ENCODE results near the gene CDH4. TPM values are rescaled to one million over a fixed set of nuclear protein-coding genes. Genes with fewer than 3 reads are reported as not detected.

CDH4 gene
- total and polyA plus RNA-seq, 10 donors: 0.30 to 20.1 (median 7.7) TPM

- Histone ChIP-seq H3K27ac (no peak overlapping the region), H3K4me3 (no peak overlapping the region), H3K9me3 (peaks cover 0 to 11% (median 0%) of the 10 kb centered on the region in 8 donors), H3K27me3 (replicated peaks in 1 of 7) (peaks cover 0 to 2% (median 0%) of the 10 kb centered on the region in 7 donors), H3K36me3 (no peaks in the 10 kb centered on the region), H3K4me1 (no peaks in the 10 kb centered on the region)
- DNase-seq: no peak
- intact Hi-C loops (cut with DNase I; ENCODE audit: low total_unique reads): no loop called here
- WGBS, 5 donors: 73 to 87% (median 80%) methylated on average over 7 to 8 of the region's 8 CpGs
- TF ChIP-seq CTCF (IDR thresholded peaks at IDR 0.05 in 8 of 11, conservative IDR thresholded peaks at IDR 0.05 in 3 of 11): no peak
- no peak for TF ChIP-seq POLR2AphosphoS5 (IDR thresholded peaks at IDR 0.05)
- no peak for TF ChIP-seq POLR2A (IDR thresholded peaks at IDR 0.05)
Observed at GRCh38 chr20:61871913-61872312, 619.9 kb downstream of the CDH4 start.

- no peak for TF ChIP-seq POLR2A (IDR thresholded peaks at IDR 0.05)
- no peak for TF ChIP-seq CTCF (IDR thresholded peaks at IDR 0.05 in 8 of 11, conservative IDR thresholded peaks at IDR 0.05 in 3 of 11)
- TF ChIP-seq POLR2AphosphoS5 (IDR thresholded peaks at IDR 0.05): no peak
- Histone ChIP-seq H3K4me3 (no peak overlapping the region), H3K36me3 (no peaks in the 10 kb centered on the region), H3K27ac (no peak overlapping the region), H3K9me3 (peaks cover 0 to 11% (median 0%) of the 10 kb centered on the region in 8 donors), H3K27me3 (replicated peaks in 1 of 7) (peaks cover 0 to 2% (median 0%) of the 10 kb centered on the region in 7 donors), H3K4me1 (no peaks in the 10 kb centered on the region)
- intact Hi-C loops (cut with DNase I; ENCODE audit: low total_unique reads): no loop called here
- no peak for DNase-seq
- WGBS, 5 donors: 84 to 95% (median 88%) methylated on average over 9 to 20 of the region's 20 CpGs
Observed at GRCh38 chr20:61872371-61872900, 620.4 kb downstream of the CDH4 start.

- Histone ChIP-seq H3K9me3 (peaks cover 0 to 11% (median 0%) of the 10 kb centered on the region in 8 donors), H3K27ac (no peak overlapping the region), H3K27me3 (replicated peaks in 1 of 7) (no peaks in the 10 kb centered on the region), H3K36me3 (no peaks in the 10 kb centered on the region), H3K4me3 (no peak overlapping the region), H3K4me1 (no peaks in the 10 kb centered on the region)
- TF ChIP-seq POLR2A (IDR thresholded peaks at IDR 0.05) (no peak), POLR2AphosphoS5 (IDR thresholded peaks at IDR 0.05) (no peak), CTCF (IDR thresholded peaks at IDR 0.05 in 8 of 11, conservative IDR thresholded peaks at IDR 0.05 in 3 of 11) (no peak)
- WGBS, 5 donors: 84 to 94% (median 93%) methylated on average over 25 to 38 of the region's 38 CpGs
- no peak for DNase-seq
- intact Hi-C loops (cut with DNase I; ENCODE audit: low total_unique reads): no loop called here
Observed at GRCh38 chr20:61873651-61874420, 621.8 kb downstream of the CDH4 start.

- no peaks in the 10 kb centered on the region for H3K27me3 ChIP-seq (replicated peaks in 1 of 7)
- H3K27ac ChIP-seq: no peak overlapping the region
- H3K36me3 ChIP-seq: no peaks in the 10 kb centered on the region
- WGBS, 5 donors: 59 to 80% (median 70%) methylated on average over 21 to 27 of the region's 27 CpGs
- no peak overlapping the region for H3K4me3 ChIP-seq
- TF ChIP-seq POLR2A (IDR thresholded peaks at IDR 0.05): no peak
- TF ChIP-seq POLR2AphosphoS5 (IDR thresholded peaks at IDR 0.05): no peak
- no peak for TF ChIP-seq CTCF (IDR thresholded peaks at IDR 0.05 in 8 of 11, conservative IDR thresholded peaks at IDR 0.05 in 3 of 11)
- intact Hi-C loops (cut with DNase I; ENCODE audit: low total_unique reads): no loop called here
- DNase-seq: no peak
- no peaks in the 10 kb centered on the region for H3K4me1 ChIP-seq
- peaks cover 0 to 11% (median 0%) of the 10 kb centered on the region in 8 donors for H3K9me3 ChIP-seq
Observed at GRCh38 chr20:61874421-61875068, 622.5 kb downstream of the CDH4 start.
